ENCODE results near the gene GRB14.

GRB14 gene

GRCh38 chr2:164620873-164621763, at the start of gene GRB14:
GRB14 (minus strand) TSS chr2:164621482; CDS start chr2:164621309, 173 bp downstream.
- Mint-ChIP-seq H3K27ac (no peak within 1 kb of the TSS), H3K27me3 (ENCODE audit: low read depth) (peaks cover 44% of the 10 kb centered on the region), H3K9me3 (no peaks in the 10 kb centered on the region), H3K4me3 (no peak within 1 kb of the TSS), H3K36me3 (ENCODE audit: low read depth) (no peaks in the 10 kb centered on the region), H3K4me1 (ENCODE audit: low read depth) (no peaks in the 10 kb centered on the region)

- Mint-ChIP-seq H3K4me3 (no peak overlapping the region), H3K27me3 (ENCODE audit: low read depth) (no peaks in the 10 kb centered on the region), H3K27ac (no peak overlapping the region), H3K36me3 (ENCODE audit: low read depth) (no peaks in the 10 kb centered on the region), H3K4me1 (ENCODE audit: low read depth) (no peaks in the 10 kb centered on the region), H3K9me3 (no peaks in the 10 kb centered on the region)
Measured at GRCh38 chr2:164669291-164669690, 48.0 kb upstream of the GRB14 start.

- Mint-ChIP-seq H3K4me1 (ENCODE audit: low read depth) (no peaks in the 10 kb centered on the region), H3K36me3 (ENCODE audit: low read depth) (no peaks in the 10 kb centered on the region), H3K4me3 (no peak overlapping the region), H3K27ac (no peak overlapping the region), H3K27me3 (ENCODE audit: low read depth) (peaks cover 3% of the 10 kb centered on the region), H3K9me3 (no peaks in the 10 kb centered on the region)
Measured at GRCh38 chr2:164667566-164667965, 46.3 kb upstream of the GRB14 start.

- Mint-ChIP-seq H3K9me3 (no peaks in the 10 kb centered on the region), H3K27me3 (ENCODE audit: low read depth) (peaks cover 5% of the 10 kb centered on the region), H3K4me1 (ENCODE audit: low read depth) (no peaks in the 10 kb centered on the region), H3K4me3 (no peak overlapping the region), H3K36me3 (ENCODE audit: low read depth) (no peaks in the 10 kb centered on the region), H3K27ac (no peak overlapping the region)
Measured at GRCh38 chr2:164664070-164664469, 42.8 kb upstream of the GRB14 start.

- H3K9me3 Mint-ChIP-seq: no peaks in the 10 kb centered on the region
- no peak overlapping the region for H3K4me3 Mint-ChIP-seq
- no peak overlapping the region for H3K27ac Mint-ChIP-seq
- H3K36me3 Mint-ChIP-seq (ENCODE audit: low read depth): no peaks in the 10 kb centered on the region
- H3K4me1 Mint-ChIP-seq (ENCODE audit: low read depth): no peaks in the 10 kb centered on the region
- H3K27me3 Mint-ChIP-seq (ENCODE audit: low read depth): peaks cover 5% of the 10 kb centered on the region
Measured at GRCh38 chr2:164662868-164663631, 41.8 kb upstream of the GRB14 start.

- Mint-ChIP-seq H3K27me3 (ENCODE audit: low read depth) (peaks cover 5% of the 10 kb centered on the region), H3K4me3 (no peak overlapping the region), H3K9me3 (no peaks in the 10 kb centered on the region), H3K36me3 (ENCODE audit: low read depth) (no peaks in the 10 kb centered on the region), H3K27ac (no peak overlapping the region), H3K4me1 (ENCODE audit: low read depth) (no peaks in the 10 kb centered on the region)
Measured at GRCh38 chr2:164662066-164662465, 40.8 kb upstream of the GRB14 start.

GRCh38 chr2:164661349-164661748, 40.1 kb upstream of the GRB14 start:
- H3K36me3 Mint-ChIP-seq (ENCODE audit: low read depth): no peaks in the 10 kb centered on the region
- no peak overlapping the region for H3K27ac Mint-ChIP-seq
- H3K4me1 Mint-ChIP-seq (ENCODE audit: low read depth): no peaks in the 10 kb centered on the region
- no peaks in the 10 kb centered on the region for H3K9me3 Mint-ChIP-seq
- no peak overlapping the region for H3K4me3 Mint-ChIP-seq
- H3K27me3 Mint-ChIP-seq (ENCODE audit: low read depth): peaks cover 5% of the 10 kb centered on the region

GRCh38 chr2:164657129-164657528, 35.8 kb upstream of the GRB14 start:
- no peak overlapping the region for H3K27ac Mint-ChIP-seq
- no peaks in the 10 kb centered on the region for H3K9me3 Mint-ChIP-seq
- H3K36me3 Mint-ChIP-seq (ENCODE audit: low read depth): no peaks in the 10 kb centered on the region
- no peaks in the 10 kb centered on the region for H3K4me1 Mint-ChIP-seq (ENCODE audit: low read depth)
- no peaks in the 10 kb centered on the region for H3K27me3 Mint-ChIP-seq (ENCODE audit: low read depth)
- H3K4me3 Mint-ChIP-seq: no peak overlapping the region

GRCh38 chr2:164655750-164656149, 34.5 kb upstream of the GRB14 start:
- Mint-ChIP-seq H3K27me3 (ENCODE audit: low read depth) (no peaks in the 10 kb centered on the region), H3K36me3 (ENCODE audit: low read depth) (no peaks in the 10 kb centered on the region), H3K9me3 (no peaks in the 10 kb centered on the region), H3K4me3 (no peak overlapping the region), H3K27ac (no peak overlapping the region), H3K4me1 (ENCODE audit: low read depth) (no peaks in the 10 kb centered on the region)

GRCh38 chr2:164655336-164655735, 34.1 kb upstream of the GRB14 start:
- Mint-ChIP-seq H3K4me3 (no peak overlapping the region), H3K4me1 (ENCODE audit: low read depth) (no peaks in the 10 kb centered on the region), H3K36me3 (ENCODE audit: low read depth) (no peaks in the 10 kb centered on the region), H3K9me3 (no peaks in the 10 kb centered on the region), H3K27me3 (ENCODE audit: low read depth) (no peaks in the 10 kb centered on the region), H3K27ac (no peak overlapping the region)

GRCh38 chr2:164651361-164651760, 30.1 kb upstream of the GRB14 start:
- Mint-ChIP-seq H3K36me3 (ENCODE audit: low read depth) (no peaks in the 10 kb centered on the region), H3K4me3 (no peak overlapping the region), H3K27ac (no peak overlapping the region), H3K9me3 (no peaks in the 10 kb centered on the region), H3K4me1 (ENCODE audit: low read depth) (no peaks in the 10 kb centered on the region), H3K27me3 (ENCODE audit: low read depth) (no peaks in the 10 kb centered on the region)

- no peaks in the 10 kb centered on the region for H3K4me1 Mint-ChIP-seq (ENCODE audit: low read depth)
- no peak overlapping the region for H3K4me3 Mint-ChIP-seq
- H3K36me3 Mint-ChIP-seq (ENCODE audit: low read depth): no peaks in the 10 kb centered on the region
- no peaks in the 10 kb centered on the region for H3K9me3 Mint-ChIP-seq
- H3K27me3 Mint-ChIP-seq (ENCODE audit: low read depth): no peaks in the 10 kb centered on the region
- H3K27ac Mint-ChIP-seq: no peak overlapping the region
Measured at GRCh38 chr2:164644036-164644700, 22.9 kb upstream of the GRB14 start.

- Mint-ChIP-seq H3K4me3 (no peak overlapping the region), H3K9me3 (no peaks in the 10 kb centered on the region), H3K4me1 (ENCODE audit: low read depth) (no peaks in the 10 kb centered on the region), H3K36me3 (ENCODE audit: low read depth) (no peaks in the 10 kb centered on the region), H3K27me3 (ENCODE audit: low read depth) (no peaks in the 10 kb centered on the region), H3K27ac (no peak overlapping the region)
Measured at GRCh38 chr2:164642946-164643555, 21.8 kb upstream of the GRB14 start.

- Mint-ChIP-seq H3K4me3 (no peak overlapping the region), H3K9me3 (no peaks in the 10 kb centered on the region), H3K36me3 (ENCODE audit: low read depth) (no peaks in the 10 kb centered on the region), H3K4me1 (ENCODE audit: low read depth) (no peaks in the 10 kb centered on the region), H3K27me3 (ENCODE audit: low read depth) (no peaks in the 10 kb centered on the region), H3K27ac (no peak overlapping the region)
Measured at GRCh38 chr2:164642268-164642667, 21.0 kb upstream of the GRB14 start.
